CD4-positive, alpha-beta memory T cell (primary cell): ENCODE measurements around the gene JKAMP. TPM values are rescaled to one million over a fixed set of nuclear protein-coding genes. Genes with fewer than 3 reads are reported as not detected.

Experiments
- CTCF ChIA-PET: fragments of 350-600 bp; sonication (Branson Sonifier 250); formaldehyde crosslinking; loops from one replicate; lab custom pipeline; 2021; ENCODE audit warnings: inconsistent platforms; ENCODE audit not compliant: partially characterized antibody; lab: Charles Lee
- POLR2A ChIA-PET: fragments of 350-600 bp; sonication (Branson Sonifier 250); formaldehyde crosslinking; loops from one replicate; lab custom pipeline; 2021; ENCODE audit not compliant: partially characterized antibody; lab: Charles Lee
- DNase-seq, 5 donors: peaks; one replicate each; pipeline versions ENCODE4 v3.0.0 to v3.0.0-alpha.2; 2020 to 2022; ENCODE audit warnings: mixed read lengths in 1 of 5
- H3K27ac ChIP-seq: one replicate; pipeline ENCODE4 v1.7.0; 2013; ENCODE audit warnings: low read depth, low read length
- H3K27me3 ChIP-seq: 2 replicates; pipeline ENCODE4 v1.7.0; 2013; ENCODE audit warnings: mild to moderate bottlenecking, low read length, moderate library complexity; ENCODE audit not compliant: insufficient read depth
- H3K36me3 ChIP-seq: 2 replicates; pipeline ENCODE4 v1.7.0; 2013; ENCODE audit warnings: mild to moderate bottlenecking, low read length, moderate library complexity; ENCODE audit not compliant: insufficient read depth
- H3K4me1 ChIP-seq: 2 replicates; pipeline ENCODE4 v1.7.0; 2013; ENCODE audit warnings: mild to moderate bottlenecking, low read length, moderate library complexity; ENCODE audit not compliant: insufficient read depth
- H3K4me3 ChIP-seq, 2 donors: one replicate each; pipeline ENCODE4 v1.7.0; 2013; ENCODE audit warnings: low read length in 2 of 2, mild to moderate bottlenecking in 1 of 2
- H3K9me3 ChIP-seq, 2 donors: one replicate each; pipeline ENCODE4 v1.7.0; 2013; ENCODE audit warnings: low read length in 2 of 2, control low read depth in 1 of 2; ENCODE audit not compliant: control insufficient read depth in 1 of 2
- H3K27ac Mint-ChIP-seq, 7 donors: one replicate each; pipeline ENCODE4 v1.8.0; 2020 to 2021; ENCODE audit warnings: mixed read lengths in 7 of 7, mild to moderate bottlenecking in 6 of 7, inconsistent platforms in 3 of 7, moderate library complexity in 3 of 7
- H3K27me3 Mint-ChIP-seq, 2 donors: one replicate each; pipeline ENCODE4 v1.8.0; 2020 to 2021; ENCODE audit warnings: mixed read lengths in 2 of 2
- H3K36me3 Mint-ChIP-seq, 2 donors: one replicate each; pipeline ENCODE4 v1.8.0; 2020 to 2021; ENCODE audit warnings: mixed read lengths in 2 of 2, inconsistent platforms in 1 of 2, mild to moderate bottlenecking in 1 of 2
- H3K4me1 Mint-ChIP-seq, 4 donors: one replicate each; pipeline ENCODE4 v1.8.0; 2020 to 2021; ENCODE audit warnings: mixed read lengths in 4 of 4, mild to moderate bottlenecking in 1 of 4
- H3K4me3 Mint-ChIP-seq, 8 donors: one replicate each; pipeline ENCODE4 v1.8.0; 2020 to 2021; ENCODE audit warnings: mixed read lengths in 8 of 8, mild to moderate bottlenecking in 7 of 8, moderate library complexity in 6 of 8, inconsistent platforms in 3 of 8
- H3K9me3 Mint-ChIP-seq, 8 donors: one replicate each; pipeline ENCODE4 v1.8.0; 2020 to 2021; ENCODE audit warnings: mixed read lengths in 8 of 8, mild to moderate bottlenecking in 5 of 8, inconsistent platforms in 3 of 8, moderate library complexity in 1 of 8
- intact Hi-C: fragments of 100-400 bp; cut with micrococcal nuclease; formaldehyde crosslinking; loops from one replicate; pipeline ENCODE4 v1.15.1; 2023
- polyA plus RNA-seq, 2 donors: library from polyadenylated mRNA; unstranded; fragments of 300-500 nt; fragmentation: Illumina TruSeq; gene quantifications; one replicate each; pipeline ENCODE4 v1.2.3, GENCODE V29; 2021
- total RNA-seq, 2 experiments: library from RNA; stranded (reverse); gene quantifications; one replicate each; pipeline ENCODE4 v1.2.3, GENCODE V29; 2021

The JKAMP gene
- total and polyA plus RNA-seq, 4 experiments from 2014 or later: 29.9 to 80.8 (median 47.0) TPM

DNA sequence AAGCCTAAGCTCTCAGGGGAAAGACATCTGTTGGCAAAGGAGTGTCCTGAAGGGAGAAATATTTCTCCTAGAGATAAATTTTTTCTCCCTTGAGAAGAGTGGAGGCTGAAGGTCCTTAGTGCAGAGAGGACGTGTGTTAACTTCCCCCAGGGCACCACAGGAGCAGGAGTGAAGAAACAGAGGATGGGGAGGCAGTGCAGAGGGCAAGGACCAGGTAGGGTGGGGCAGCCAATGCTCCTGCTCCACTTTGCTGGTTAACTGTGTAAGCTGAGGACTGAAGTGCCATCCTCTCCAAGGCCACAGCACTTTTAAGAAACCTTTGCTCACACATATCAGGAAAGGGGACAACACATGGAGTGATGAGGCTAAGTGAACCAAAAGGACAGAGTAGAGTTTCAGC lies 4.2 kb upstream of the JKAMP start:
- DNase-seq: no peak
- ChIA-PET CTCF (no interaction called here), POLR2A (no interaction called here)
- peaks cover 4 to 11% of the 10 kb centered on the region in 2 donors for H3K36me3 Mint-ChIP-seq
- Histone ChIP-seq H3K9me3 (no peaks in the 10 kb centered on the region), H3K4me1 (peaks cover 41% of the 10 kb centered on the region), H3K36me3 (peaks cover 8% of the 10 kb centered on the region), H3K27me3 (no peaks in the 10 kb centered on the region), H3K4me3 (no peak overlapping the region), H3K27ac (no peak overlapping the region)
- H3K27ac Mint-ChIP-seq: peak overlapping the region in 2 of 7 donors; percentile 58 to 61
- H3K4me1 Mint-ChIP-seq: peaks cover 35 to 56% (median 42%) of the 10 kb centered on the region in 4 donors
- intact Hi-C loops: no loop called here
- H3K4me3 Mint-ChIP-seq: peak overlapping the region in 1 of 8 donors; percentile 3
- H3K9me3 Mint-ChIP-seq: no peaks in the 10 kb centered on the region
- H3K27me3 Mint-ChIP-seq: no peaks in the 10 kb centered on the region

GRCh38 chr14:59481407-59481806 lies 2.9 kb upstream of the JKAMP start:
- Histone ChIP-seq H3K9me3 (no peaks in the 10 kb centered on the region), H3K4me1 (peaks cover 54% of the 10 kb centered on the region), H3K4me3 (no peak overlapping the region), H3K27ac (no peak overlapping the region), H3K36me3 (no peaks in the 10 kb centered on the region), H3K27me3 (no peaks in the 10 kb centered on the region)
- intact Hi-C loops: no loop called here
- Mint-ChIP-seq H3K4me3 (peak overlapping the region in 6 of 8 donors; percentile 1 to 32 (median 18)), H3K27ac (peak overlapping the region in 2 of 7 donors; percentile 6 to 59), H3K9me3 (no peaks in the 10 kb centered on the region), H3K4me1 (peaks cover 40 to 65% (median 50%) of the 10 kb centered on the region in 4 donors), H3K27me3 (no peaks in the 10 kb centered on the region), H3K36me3 (peaks cover 4 to 11% of the 10 kb centered on the region in 2 donors)
- CTCF ChIA-PET: no interaction called here
- DNase-seq: no peak
- POLR2A ChIA-PET: no interaction called here

DNA sequence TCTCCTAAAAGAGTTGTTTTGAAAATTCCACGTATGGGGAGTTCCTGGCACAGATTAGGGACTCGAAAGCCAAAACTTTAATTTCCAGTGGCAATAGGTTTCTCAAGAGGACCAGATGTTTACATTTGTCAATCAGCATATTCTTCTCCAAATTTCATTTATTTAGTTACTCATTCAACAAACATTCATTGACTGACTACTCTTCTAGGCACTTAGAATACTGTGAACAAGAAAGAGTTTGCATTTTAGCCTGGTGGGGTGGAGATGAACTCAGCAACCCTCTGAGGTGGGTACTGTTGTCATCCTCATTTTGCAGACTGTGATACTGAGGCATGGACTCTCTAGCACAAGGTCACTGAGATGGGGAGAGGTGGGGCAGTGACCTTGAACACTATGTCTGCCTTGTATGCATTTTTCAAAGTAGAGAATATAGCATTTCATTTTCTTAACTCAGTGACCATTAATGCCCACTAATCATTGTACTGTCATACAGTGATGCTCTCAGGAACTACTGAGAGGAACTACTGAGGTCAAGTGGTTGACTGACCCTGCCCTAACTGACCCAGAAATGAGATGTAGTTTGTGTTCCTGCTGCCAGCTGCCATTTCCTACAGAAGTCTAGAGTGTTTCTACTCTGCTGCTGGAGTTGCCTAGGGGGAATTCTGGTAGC lies 2.3 kb upstream of the JKAMP start:
- intact Hi-C loops: no loop called here
- peaks cover 58% of the 10 kb centered on the region for H3K4me1 ChIP-seq
- Mint-ChIP-seq H3K4me1 (peaks cover 41 to 62% (median 51%) of the 10 kb centered on the region in 4 donors), H3K4me3 (peak overlapping the region in 6 of 8 donors; percentile 92 to 98 (median 96)), H3K27ac (peak overlapping the region in 5 of 7 donors; percentile 7 to 90 (median 38)), H3K27me3 (no peaks in the 10 kb centered on the region), H3K36me3 (peaks cover 4 to 11% of the 10 kb centered on the region in 2 donors), H3K9me3 (no peaks in the 10 kb centered on the region)
- H3K36me3 ChIP-seq: no peaks in the 10 kb centered on the region
- ChIA-PET POLR2A (interaction anchor here (2.5 to 3.0 kb wide), 3 partner anchors 8 to 293 kb away, joined by 9 to 39 read pairs (median 24); partner anchors contain the start of genes DAAM1 and GPR135), CTCF (no interaction called here)
- H3K9me3 ChIP-seq: no peaks in the 10 kb centered on the region
- H3K27ac ChIP-seq: no peak overlapping the region
- H3K4me3 ChIP-seq: no peak overlapping the region
- H3K27me3 ChIP-seq: no peaks in the 10 kb centered on the region
- no peak for DNase-seq

DNA sequence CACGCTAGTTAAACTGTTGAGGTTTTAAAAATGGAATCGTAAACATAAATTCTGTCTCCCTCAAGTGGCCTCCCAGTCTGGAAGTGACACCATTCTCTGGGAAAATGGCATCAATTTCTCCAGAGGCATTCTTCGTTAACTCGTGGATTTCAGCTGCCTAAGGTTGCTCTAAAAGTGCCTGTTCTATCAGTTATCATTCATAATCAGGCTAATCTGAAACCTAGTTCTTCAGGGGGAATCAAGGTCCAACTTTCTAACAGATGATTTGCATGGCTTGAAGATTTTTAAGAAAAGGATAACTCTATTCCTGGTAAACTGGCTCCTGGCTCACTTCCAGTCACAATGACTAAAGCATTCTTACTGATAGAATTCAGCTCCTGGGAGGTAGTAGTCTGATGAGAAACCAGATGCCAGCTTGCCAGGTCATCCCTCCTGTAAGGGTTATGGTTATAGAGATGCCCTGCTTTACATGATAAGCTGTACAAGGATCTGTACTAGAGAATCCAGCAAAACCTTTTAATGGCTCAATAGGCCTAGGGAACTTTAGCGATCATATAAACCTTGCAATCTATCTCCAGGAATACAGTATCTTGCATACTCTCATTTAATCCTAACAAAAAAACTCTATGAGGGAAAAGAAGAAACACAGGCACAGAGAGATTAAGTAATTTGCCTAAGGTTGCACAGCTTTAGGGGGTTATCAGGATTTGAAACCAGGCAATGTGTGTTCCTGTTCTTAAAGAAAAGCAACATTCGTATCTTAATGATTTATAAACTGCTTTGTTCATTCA lies 1.6 kb upstream of the JKAMP start:
- CTCF ChIA-PET: interaction anchor here (1.1 to 2.2 kb wide), 6 partner anchors 19 to 701 kb away, joined by 3 to 14 read pairs (median 6); no protein-coding TSS in a partner anchor

DNA sequence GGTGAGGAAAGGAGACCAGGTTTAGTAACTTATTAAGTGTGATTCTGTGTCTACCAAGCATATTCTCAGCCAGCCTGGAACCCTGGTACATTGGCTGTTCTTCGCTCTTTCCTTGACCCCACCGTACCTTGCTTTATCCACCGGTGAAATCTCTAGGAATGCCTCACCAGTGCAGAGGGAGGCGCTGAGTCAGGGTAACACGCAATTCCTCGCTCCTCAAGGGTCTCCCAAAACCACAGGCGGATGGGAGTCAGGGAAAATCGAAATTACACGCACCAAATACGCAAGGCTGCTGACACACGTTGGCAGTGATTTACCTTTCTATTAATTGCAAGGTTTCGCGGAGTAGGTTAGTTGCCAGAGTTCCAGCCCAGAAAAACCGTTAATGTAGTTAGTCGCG lies 954 bp upstream of the JKAMP start:
- ChIA-PET CTCF (interaction anchor here (1.1 to 2.2 kb wide), 11 partner anchors 10 to 700 kb away, joined by 3 to 14 read pairs (median 5); partner anchors contain the start of gene CCDC175), POLR2A (interaction anchor here (1.1 to 3.0 kb wide), 9 partner anchors 9 to 1056 kb away, joined by 3 to 39 read pairs (median 7); partner anchors contain the start of genes DAAM1, GPR135, KIAA0586 and PPM1A)
- Histone ChIP-seq H3K36me3 (no peaks in the 10 kb centered on the region), H3K27ac (peak overlapping the region; percentile 82), H3K9me3 (no peaks in the 10 kb centered on the region), H3K4me1 (peaks cover 58% of the 10 kb centered on the region), H3K4me3 (peak overlapping the region; percentile 85 to 87), H3K27me3 (no peaks in the 10 kb centered on the region)
- Mint-ChIP-seq H3K4me1 (peaks cover 47 to 66% (median 54%) of the 10 kb centered on the region in 4 donors), H3K9me3 (no peaks in the 10 kb centered on the region), H3K36me3 (peaks cover 10 to 15% of the 10 kb centered on the region in 2 donors), H3K27me3 (no peaks in the 10 kb centered on the region), H3K4me3 (peak overlapping the region; percentile 92 to 98 (median 96)), H3K27ac (peak overlapping the region; percentile 62 to 93 (median 90))
- DNase-seq: no peak
- intact Hi-C loops: no loop called here

More for the DNA sequence above, 1.6 kb upstream of the JKAMP start:
- Mint-ChIP-seq H3K36me3 (peaks cover 7 to 13% of the 10 kb centered on the region in 2 donors), H3K9me3 (no peaks in the 10 kb centered on the region), H3K27me3 (no peaks in the 10 kb centered on the region), H3K4me3 (peak overlapping the region; percentile 92 to 98 (median 96)), H3K27ac (peak overlapping the region; percentile 4 to 93 (median 87)), H3K4me1 (peaks cover 43 to 64% (median 51%) of the 10 kb centered on the region in 4 donors)
- intact Hi-C loops: no loop called here
- Histone ChIP-seq H3K27me3 (no peaks in the 10 kb centered on the region), H3K4me1 (peaks cover 58% of the 10 kb centered on the region), H3K27ac (no peak overlapping the region), H3K4me3 (peak overlapping the region in 1 of 2 donors; percentile 87), H3K36me3 (no peaks in the 10 kb centered on the region), H3K9me3 (no peaks in the 10 kb centered on the region)
- no peak for DNase-seq
- POLR2A ChIA-PET: interaction anchor here (1.2 to 3.0 kb wide), 4 partner anchors 9 to 481 kb away, joined by 3 to 39 read pairs (median 16); partner anchors contain the start of genes DAAM1 and GPR135

DNA sequence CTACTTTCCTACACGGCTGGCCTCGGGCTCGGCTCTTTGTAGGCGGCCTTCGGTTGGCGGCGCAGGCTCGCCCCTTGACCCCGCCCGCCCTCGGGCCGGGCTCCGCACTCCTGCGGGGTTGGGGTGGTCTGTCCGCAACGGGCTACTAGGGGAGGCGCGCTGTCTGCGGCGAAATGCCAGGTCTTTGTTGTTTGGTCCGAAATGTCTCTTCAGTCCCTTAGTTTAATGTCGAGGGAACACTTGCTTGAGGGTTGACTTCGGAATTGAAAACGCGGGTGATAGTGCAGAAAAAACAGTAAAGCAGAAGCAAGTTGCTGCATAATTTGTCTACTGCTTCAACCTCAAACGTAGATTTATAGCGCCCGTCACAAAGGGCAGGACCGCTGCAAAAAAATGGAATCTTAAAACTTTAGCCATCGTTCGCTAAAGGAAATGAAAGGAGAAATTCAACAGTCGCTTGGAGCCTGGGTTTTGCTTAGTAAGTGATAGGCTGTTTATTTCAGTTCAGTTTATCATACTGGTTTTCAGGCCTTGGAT lies 390 bp downstream of the JKAMP start:
- ChIA-PET POLR2A (interaction anchor here (0.6 to 3.0 kb wide), 18 partner anchors 8 to 1496 kb away, joined by 3 to 39 read pairs (median 4); partner anchors contain the start of genes ARID4A, CCDC175, DAAM1 and DHRS7), CTCF (interaction anchor here (1.0 to 2.2 kb wide), 11 partner anchors 9 to 480 kb away, joined by 3 to 14 read pairs (median 5); partner anchors contain the start of gene CCDC175)
- Mint-ChIP-seq H3K4me3 (peak overlapping the region; percentile 92 to 98 (median 96)), H3K27me3 (no peaks in the 10 kb centered on the region), H3K4me1 (peaks cover 56 to 76% (median 63%) of the 10 kb centered on the region in 4 donors), H3K9me3 (no peaks in the 10 kb centered on the region), H3K36me3 (peaks cover 20 to 28% of the 10 kb centered on the region in 2 donors), H3K27ac (peak overlapping the region; percentile 90 to 99 (median 96))
- Histone ChIP-seq H3K27me3 (no peaks in the 10 kb centered on the region), H3K27ac (peak overlapping the region; percentile 82), H3K9me3 (no peaks in the 10 kb centered on the region), H3K4me3 (peak overlapping the region; percentile 85 to 87), H3K36me3 (no peaks in the 10 kb centered on the region), H3K4me1 (peaks cover 65% of the 10 kb centered on the region)
- intact Hi-C loops: loop anchor here (1.0 to 2.0 kb wide), 9 partner anchors 18 to 1057 kb away; partner anchors contain the start of genes CCDC175, DAAM1, GPR135 and KIAA0586
- DNase-seq: no peak
